ENCODE data around the gene CCDC18.

GRCh38 chr1:93256433-93256832 is 75.9 kb downstream of the CCDC18 start:
- TF ChIP-seq, protein P1, sequence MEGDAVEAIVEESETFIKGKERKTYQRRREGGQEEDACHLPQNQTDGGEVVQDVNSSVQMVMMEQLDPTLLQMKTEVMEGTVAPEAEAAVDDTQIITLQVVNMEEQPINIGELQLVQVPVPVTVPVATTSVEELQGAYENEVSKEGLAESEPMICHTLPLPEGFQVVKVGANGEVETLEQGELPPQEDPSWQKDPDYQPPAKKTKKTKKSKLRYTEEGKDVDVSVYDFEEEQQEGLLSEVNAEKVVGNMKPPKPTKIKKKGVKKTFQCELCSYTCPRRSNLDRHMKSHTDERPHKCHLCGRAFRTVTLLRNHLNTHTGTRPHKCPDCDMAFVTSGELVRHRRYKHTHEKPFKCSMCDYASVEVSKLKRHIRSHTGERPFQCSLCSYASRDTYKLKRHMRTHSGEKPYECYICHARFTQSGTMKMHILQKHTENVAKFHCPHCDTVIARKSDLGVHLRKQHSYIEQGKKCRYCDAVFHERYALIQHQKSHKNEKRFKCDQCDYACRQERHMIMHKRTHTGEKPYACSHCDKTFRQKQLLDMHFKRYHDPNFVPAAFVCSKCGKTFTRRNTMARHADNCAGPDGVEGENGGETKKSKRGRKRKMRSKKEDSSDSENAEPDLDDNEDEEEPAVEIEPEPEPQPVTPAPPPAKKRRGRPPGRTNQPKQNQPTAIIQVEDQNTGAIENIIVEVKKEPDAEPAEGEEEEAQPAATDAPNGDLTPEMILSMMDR (IDR thresholded peaks at IDR 0.05) = no peak
- no peak for TF ChIP-seq POLR2A (IDR thresholded peaks at IDR 0.05)

All from thyroid gland (tissue), 4 donors.